Left ventricle myocardium inferior (tissue), 1 donor: Measurements from ENCODE around the gene GYS1. TPM values are rescaled to one million over a fixed set of nuclear protein-coding genes. Genes with fewer than 3 reads are reported as not detected.

Source experiments
- DNase-seq: peaks from one replicate; pipeline ENCODE4 v3.0.0-alpha.2; 2020
- H3K27ac ChIP-seq: fragments of 200-600 bp; replicated peaks from 2 replicates; pipeline ENCODE4 v1.8.0; 2021
- H3K27me3 ChIP-seq: fragments of 200-600 bp; 2 replicates; pipeline ENCODE4 v1.8.0; 2021; ENCODE audit warnings: low read depth
- H3K36me3 ChIP-seq: fragments of 200-600 bp; 2 replicates; pipeline ENCODE4 v1.8.0; 2021
- H3K4me1 ChIP-seq: fragments of 200-600 bp; 2 replicates; pipeline ENCODE4 v1.8.0; 2021
- H3K4me3 ChIP-seq: fragments of 200-600 bp; 2 replicates; pipeline ENCODE4 v1.8.0; 2021; ENCODE audit warnings: mild to moderate bottlenecking, moderate library complexity
- H3K9me3 ChIP-seq: fragments of 200-600 bp; replicated peaks from 2 replicates; pipeline ENCODE4 v1.8.0; 2021
- intact Hi-C: fragments of 100-400 bp; cut with micrococcal nuclease; formaldehyde crosslinking; loops from one replicate; pipeline ENCODE4 v1.11.0; 2022
- total RNA-seq: library from RNA; stranded (reverse); fragmentation: NEBNext Ultra II Directional; extraction: Animal tissue kit (Norgen Biotek cat#: 25700); gene quantifications from one replicate; pipeline ENCODE4 v1.2.1, GENCODE V29; 2021
- TF ChIP-seq, protein P1 (sequence below): fragments of 200-600 bp; IDR thresholded peaks from 2 replicates; pipeline ENCODE4 v1.8.0; 2021; ENCODE audit warnings: antibody characterized with exemption, mild to moderate bottlenecking, borderline replicate concordance
- donor health status: DM: no; HTN: yes; CAD: no; lungs with severe emphysema.

The GYS1 gene
- total RNA-seq, 1 donor from 2014 or later: 138 TPM

DNA sequence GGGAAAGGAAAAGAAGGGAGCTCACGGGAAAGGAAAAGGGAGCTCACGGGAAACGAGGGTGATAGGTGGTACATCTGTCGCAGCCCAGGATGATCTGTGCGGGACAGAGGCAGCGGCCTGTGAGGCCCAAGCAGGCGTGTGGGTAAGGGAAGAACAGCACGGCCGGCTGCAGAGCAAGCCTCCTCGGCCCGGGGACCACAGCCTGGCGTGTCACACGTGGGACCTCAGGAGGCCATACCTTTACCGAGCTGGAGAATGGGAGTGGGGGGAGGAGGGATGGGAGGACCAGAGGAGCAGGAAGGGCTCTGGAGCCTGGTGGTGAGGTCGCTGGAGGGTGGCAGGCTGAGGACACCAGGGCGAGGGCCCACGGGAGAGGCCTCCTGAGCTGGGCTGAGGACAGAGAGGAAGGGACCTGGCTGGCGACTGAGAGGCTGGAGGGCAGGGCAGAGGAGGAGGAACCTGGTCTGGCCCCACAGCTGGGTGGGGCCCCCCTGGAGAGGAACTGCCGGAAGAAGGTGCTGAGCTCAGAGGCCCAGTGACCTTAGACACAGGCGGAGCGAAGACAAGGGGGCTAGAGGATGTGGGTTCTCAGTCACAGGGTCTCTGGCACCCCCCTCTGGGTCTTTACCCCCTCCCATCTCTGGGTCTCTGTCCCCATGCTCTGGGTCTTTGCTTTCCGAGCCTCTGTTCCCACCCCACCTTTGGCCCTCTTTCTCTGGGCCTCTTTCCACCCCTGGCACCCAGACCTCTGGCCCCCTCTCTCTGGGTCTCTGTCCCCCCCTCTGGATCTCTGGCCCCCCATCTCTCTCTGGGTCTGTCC lies 30.9 kb downstream of the GYS1 start:
- peak overlapping the region; percentile 94 for H3K27ac ChIP-seq
- intact Hi-C loops: no loop called here
- H3K9me3 ChIP-seq: no peaks in the 10 kb centered on the region
- H3K36me3 ChIP-seq: peaks cover 13% of the 10 kb centered on the region
- TF ChIP-seq, protein P1, sequence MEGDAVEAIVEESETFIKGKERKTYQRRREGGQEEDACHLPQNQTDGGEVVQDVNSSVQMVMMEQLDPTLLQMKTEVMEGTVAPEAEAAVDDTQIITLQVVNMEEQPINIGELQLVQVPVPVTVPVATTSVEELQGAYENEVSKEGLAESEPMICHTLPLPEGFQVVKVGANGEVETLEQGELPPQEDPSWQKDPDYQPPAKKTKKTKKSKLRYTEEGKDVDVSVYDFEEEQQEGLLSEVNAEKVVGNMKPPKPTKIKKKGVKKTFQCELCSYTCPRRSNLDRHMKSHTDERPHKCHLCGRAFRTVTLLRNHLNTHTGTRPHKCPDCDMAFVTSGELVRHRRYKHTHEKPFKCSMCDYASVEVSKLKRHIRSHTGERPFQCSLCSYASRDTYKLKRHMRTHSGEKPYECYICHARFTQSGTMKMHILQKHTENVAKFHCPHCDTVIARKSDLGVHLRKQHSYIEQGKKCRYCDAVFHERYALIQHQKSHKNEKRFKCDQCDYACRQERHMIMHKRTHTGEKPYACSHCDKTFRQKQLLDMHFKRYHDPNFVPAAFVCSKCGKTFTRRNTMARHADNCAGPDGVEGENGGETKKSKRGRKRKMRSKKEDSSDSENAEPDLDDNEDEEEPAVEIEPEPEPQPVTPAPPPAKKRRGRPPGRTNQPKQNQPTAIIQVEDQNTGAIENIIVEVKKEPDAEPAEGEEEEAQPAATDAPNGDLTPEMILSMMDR: no peak
- H3K4me1 ChIP-seq: peaks cover 47% of the 10 kb centered on the region
- DNase-seq: peak; percentile 54
- H3K27me3 ChIP-seq: no peaks in the 10 kb centered on the region
- no peak overlapping the region for H3K4me3 ChIP-seq

DNA sequence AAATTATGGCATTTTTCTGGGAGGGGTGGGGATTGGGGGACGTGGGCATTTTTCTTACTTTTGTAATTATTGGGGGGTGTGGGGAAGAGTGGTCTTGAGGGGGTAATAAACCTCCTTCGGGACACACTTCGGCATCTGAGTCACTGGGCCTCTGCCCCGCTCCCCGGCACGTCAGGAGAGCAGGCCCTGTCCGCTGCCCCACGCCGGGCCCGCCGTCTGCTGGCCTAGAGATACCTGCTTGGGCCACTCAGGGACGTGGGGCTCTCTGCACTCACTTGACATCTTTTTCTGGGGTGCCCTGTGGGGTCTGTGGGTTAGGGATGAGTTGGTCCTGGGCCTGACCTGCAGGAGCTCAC lies 31.5 kb downstream of the GYS1 start:
- peaks cover 41% of the 10 kb centered on the region for H3K4me1 ChIP-seq
- H3K27ac ChIP-seq: peak overlapping the region; percentile 94
- DNase-seq: no peak
- H3K36me3 ChIP-seq: peaks cover 7% of the 10 kb centered on the region
- intact Hi-C loops: no loop called here
- no peak overlapping the region for H3K4me3 ChIP-seq
- H3K27me3 ChIP-seq: no peaks in the 10 kb centered on the region
- TF ChIP-seq, protein P1: no peak
- no peaks in the 10 kb centered on the region for H3K9me3 ChIP-seq

DNA sequence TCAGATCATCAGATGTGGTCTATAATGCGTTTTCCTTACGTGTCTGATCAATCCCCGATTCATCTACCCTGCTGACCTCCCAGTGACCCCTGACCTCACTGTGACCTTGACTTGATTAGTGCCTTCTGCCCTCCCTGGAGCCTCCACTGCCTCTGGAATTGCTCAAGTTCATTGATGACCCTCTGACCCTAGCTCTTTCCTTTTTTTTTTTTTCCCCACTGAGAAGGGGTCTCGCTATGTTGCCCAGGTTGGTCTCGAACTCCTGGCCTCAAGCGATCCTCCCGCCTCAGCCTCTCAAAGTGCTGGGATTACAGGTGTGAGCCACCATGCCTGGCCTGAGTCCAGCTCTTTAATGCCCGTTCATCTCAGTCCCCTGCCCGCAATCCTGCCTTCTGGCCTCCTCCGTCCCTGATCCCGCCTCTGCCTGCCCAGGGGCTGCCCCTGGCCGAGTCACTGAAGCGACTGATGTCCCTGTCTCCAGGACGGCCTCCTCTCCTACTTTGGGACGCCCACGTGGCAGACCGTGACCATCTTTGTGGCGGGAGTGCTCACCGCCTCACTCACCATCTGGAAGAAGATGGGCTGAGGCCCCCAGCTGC lies 32.0 kb downstream of the GYS1 start:
- Histone ChIP-seq H3K4me1 (peaks cover 39% of the 10 kb centered on the region), H3K27me3 (no peaks in the 10 kb centered on the region), H3K4me3 (no peak overlapping the region), H3K9me3 (no peaks in the 10 kb centered on the region), H3K27ac (peak overlapping the region; percentile 94), H3K36me3 (peaks cover 5% of the 10 kb centered on the region)
- TF ChIP-seq, protein P1: no peak
- intact Hi-C loops: no loop called here
- no peak for DNase-seq

DNA sequence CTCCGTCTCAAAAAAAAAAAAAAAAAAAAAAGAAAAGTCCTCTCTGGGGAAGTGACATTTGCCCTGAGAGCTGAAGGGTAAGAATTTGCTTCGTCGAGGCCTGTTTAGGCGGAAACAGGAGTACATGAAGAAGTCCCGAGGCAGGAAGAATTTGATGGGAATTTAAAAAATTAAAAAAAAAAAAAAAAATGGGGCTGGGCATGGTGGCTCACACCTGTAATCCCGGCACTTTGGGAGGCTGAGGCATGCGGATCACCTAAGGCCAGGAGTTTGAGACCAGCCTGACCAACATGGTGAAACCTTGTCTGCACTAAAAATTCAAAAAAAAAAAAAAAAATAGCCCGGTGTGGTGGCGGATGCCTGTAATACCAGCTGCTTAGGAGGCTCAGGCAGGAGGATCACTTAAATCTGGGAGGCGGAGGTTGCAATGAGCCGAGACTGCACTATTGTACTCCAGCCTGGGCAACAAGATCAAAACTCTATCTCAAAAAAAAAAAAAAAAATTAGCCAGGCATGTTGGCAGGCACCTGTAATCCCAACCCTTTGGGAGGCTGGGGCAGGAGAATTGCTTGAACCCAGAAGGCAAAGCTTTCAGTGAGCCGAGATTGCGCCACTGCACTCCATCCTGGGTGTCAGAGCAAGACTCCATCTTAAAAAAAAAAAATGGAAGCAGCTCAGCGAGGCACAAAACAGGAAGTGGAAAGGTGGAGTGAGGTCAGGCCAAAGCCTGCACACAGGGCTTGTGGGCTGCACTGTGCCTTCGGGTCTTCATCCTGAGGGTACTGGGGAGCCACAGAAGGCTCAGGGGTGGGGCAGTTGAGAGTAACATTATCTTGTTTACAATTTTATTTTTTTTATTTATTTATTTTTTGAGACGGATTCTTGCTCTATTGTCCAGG lies 33.5 kb downstream of the GYS1 start:
- no peak overlapping the region for H3K27ac ChIP-seq
- H3K27me3 ChIP-seq: no peaks in the 10 kb centered on the region
- H3K36me3 ChIP-seq: peaks cover 3% of the 10 kb centered on the region
- H3K4me3 ChIP-seq: no peak overlapping the region
- intact Hi-C loops: loop anchor here (10.0 kb wide), 1 partner anchor 55 kb away; the partner anchor contains the start of gene NUCB1
- TF ChIP-seq, protein P1: no peak
- no peak for DNase-seq
- H3K9me3 ChIP-seq: no peaks in the 10 kb centered on the region
- peaks cover 40% of the 10 kb centered on the region for H3K4me1 ChIP-seq

DNA sequence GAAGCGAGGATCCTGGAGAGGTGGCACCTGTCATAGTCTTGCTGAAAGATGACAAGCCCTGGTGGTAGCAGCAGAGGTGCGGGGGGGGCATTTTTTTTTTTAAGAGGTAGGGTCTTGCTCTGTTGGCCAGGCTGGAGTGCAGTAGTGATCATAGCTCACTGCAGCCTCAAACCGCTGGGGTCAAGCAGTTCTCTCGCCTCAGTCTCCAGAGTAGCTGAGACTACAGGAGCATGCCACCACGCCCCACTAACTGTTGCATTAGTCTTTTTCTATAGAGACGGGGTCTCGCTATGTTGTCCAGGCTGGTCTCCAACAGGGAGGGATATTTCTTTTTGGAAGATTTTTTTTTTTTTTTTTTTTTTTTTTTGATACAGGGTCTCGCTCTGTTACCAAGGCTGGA lies 35.1 kb downstream of the GYS1 start:
- intact Hi-C loops: loop anchor here (10.0 kb wide), 1 partner anchor 53 kb away; the partner anchor contains the start of gene NUCB1
- TF ChIP-seq, protein P1: no peak
- H3K9me3 ChIP-seq: no peaks in the 10 kb centered on the region
- no peak for DNase-seq
- no peak overlapping the region for H3K4me3 ChIP-seq
- no peak overlapping the region for H3K27ac ChIP-seq
- peaks cover 31% of the 10 kb centered on the region for H3K4me1 ChIP-seq
- H3K36me3 ChIP-seq: peaks cover 3% of the 10 kb centered on the region
- no peaks in the 10 kb centered on the region for H3K27me3 ChIP-seq
